K562 (cell line): Measurements from ENCODE around the gene NHLH1. TPM values are rescaled to one million over a fixed set of nuclear protein-coding genes. Genes with fewer than 3 reads are reported as not detected.

Experiments used
- RAD21 ChIP-seq, 2 experiments: fragments of 250-450 bp in 1 of 2; fragments of 450-650 bp in 1 of 2; sonication (Bioruptor Pico) in 1 of 2; formaldehyde crosslinking in 1 of 2; IDR thresholded peaks in 1 of 2; conservative IDR thresholded peaks in 1 of 2; 2 replicates each; pipeline versions ENCODE4 v1.4.0 to v1.8.0; 2020 to 2022; ENCODE audit warnings: mild to moderate bottlenecking in 2 of 2, moderate library complexity in 1 of 2
- REST ChIP-seq, 2 experiments: fragments of 450-650 bp; formaldehyde crosslinking in 1 of 2; IDR thresholded peaks; 2 replicates each; pipeline versions ENCODE4 v1.4.0 to v1.6.1; 2014 to 2020; ENCODE audit warnings: mild to moderate bottlenecking in 2 of 2, borderline replicate concordance in 1 of 2, low read depth in 1 of 2
- SMC3 ChIP-seq: conservative IDR thresholded peaks from 2 replicates; pipeline ENCODE4 v1.6.1; 2011; ENCODE audit warnings: low read depth, low read length, improper control_type of control experiment; ENCODE audit not compliant: insufficient read depth
- ZNF217 ChIP-seq: sonication (generic); formaldehyde crosslinking; IDR thresholded peaks from 2 replicates; pipeline ENCODE4 v1.8.0; 2022; ENCODE audit warnings: mild to moderate bottlenecking, missing genetic modification reagents
- polyA plus RNA-seq, 8 experiments: library from polyadenylated mRNA; depleted of rRNA in 4 of 8; stranded (reverse) in 5 of 8; unstranded in 3 of 8; fragments of >200 nt; fragmentation: Nextera tagmentation in 2 of 8; fragmentation: Illumina TruSeq in 1 of 8; extraction: Ambion mirVana in 2 of 8; extraction: Trizol in 1 of 8; gene quantifications; 2 replicates each; pipeline versions ENCODE4 v1.2.1 to v1.2.3, GENCODE V29; 2011 to 2014; ENCODE audit warnings: inconsistent platforms in 1 of 8, missing spikeins in 1 of 8
- total RNA-seq, 7 experiments: library from RNA; depleted of rRNA in 6 of 7; stranded (reverse); fragments of >200 nt in 6 of 7; fragmentation: Illumina TruSeq in 2 of 7; extraction: Trizol in 2 of 7; gene quantifications; 2 replicates each; pipeline versions ENCODE4 v1.2.1 to v1.2.3, GENCODE V29; 2011 to 2021; ENCODE audit warnings: low replicate concordance in 1 of 7

NHLH1 gene
- total and polyA plus RNA-seq, 9 of the 15 experiments (the other 6 are each of a cell fraction or from before 2014, with no cell fraction given), result 0.09 to 1.3 (median 0.35) TPM; not detected in 1

- TF ChIP-seq REST (IDR thresholded peaks at IDR 0.05; ENCODE audit: borderline replicate concordance) (peak; percentile 72), REST (CRISPR knock-in tag; IDR thresholded peaks at IDR 0.05; ENCODE audit: low read depth) (no peak), RAD21 (CRISPR knock-in tag; conservative IDR thresholded peaks at IDR 0.05 in 1 of 2, IDR thresholded peaks at IDR 0.05 in 1 of 2) (peak; percentile 53 to 78; a peak in 3 of 4 replicates), ZNF217 (CRISPR knock-in tag) (no peak), SMC3 (peak; percentile 78; the same call in 1 of the 2 replicates)
- TF ChIP-seq, all 486 proteins: peak for 8
These were observed 12.4 kb upstream of the NHLH1 start (continued) for GRCh38 chr1:160354388-160354985.
